Endothelial cell of umbilical vein (primary cell): ENCODE data around the gene C21orf58. TPM values are rescaled to one million over a fixed set of nuclear protein-coding genes. Genes with fewer than 3 reads are reported as not detected.

Source experiments
- BruUV-seq: library from RNA; stranded (reverse); fragments of 400-500 nt; replicated peaks from 2 replicates; lab custom pipeline; 2021; lab: Mats Ljungman, UMichigan
- CTCF ChIA-PET: fragments of 300-600, 350-600 bp; sonication (Branson Sonifier 250); formaldehyde crosslinking; loops from one replicate; lab custom pipeline; 2021; ENCODE audit warnings: antibody characterized with exemption, inconsistent platforms; lab: Charles Lee
- POLR2A ChIA-PET: fragments of 300-600, 350-600 bp; sonication (Branson Sonifier 250); formaldehyde crosslinking; loops from one replicate; lab custom pipeline; 2021; ENCODE audit warnings: antibody characterized with exemption, inconsistent platforms; lab: Charles Lee
- DNase-seq: peaks from one replicate; pipeline ENCODE4 v3.0.0-alpha.2; 2011; ENCODE audit warnings: low read depth, low spot score
- FAIRE-seq: peaks from 2 replicates; lab custom pipeline; 2011; peaks lifted over from hg19 to GRCh38; lab: Jason Lieb, UNC
- H2AFZ ChIP-seq: 2 replicates; pipeline ENCODE4 v1.6.0; 2012; ENCODE audit warnings: low read depth, low read length, control low read depth, inconsistent platforms
- H3K27ac ChIP-seq: 2 replicates; pipeline ENCODE4 v1.5.1; 2011; ENCODE audit warnings: low read depth, mild to moderate bottlenecking, control low read depth, low read length, moderate library complexity; ENCODE audit not compliant: insufficient read depth
- H3K27me3 ChIP-seq, 2 experiments: 2 replicates each; pipeline versions ENCODE4 v1.6.0 to v1.6.1; 2011; ENCODE audit warnings: low read length in 2 of 2, mixed read lengths in 1 of 2; ENCODE audit not compliant: control insufficient read depth in 2 of 2, insufficient read depth in 2 of 2
- H3K36me3 ChIP-seq, 2 experiments: 2 replicates in 1 of 2; 3 replicates in 1 of 2; pipeline ENCODE4 v1.5.1; 2011; ENCODE audit warnings: low read length in 2 of 2, mild to moderate bottlenecking in 1 of 2, moderate library complexity in 1 of 2; ENCODE audit not compliant: control insufficient read depth in 2 of 2, insufficient read depth in 2 of 2; ENCODE audit errors: extremely low read depth in 1 of 2
- H3K4me1 ChIP-seq: 3 replicates; pipeline ENCODE4 v1.5.1; 2011; ENCODE audit warnings: mild to moderate bottlenecking, low read length; ENCODE audit not compliant: control insufficient read depth, insufficient read depth; ENCODE audit errors: extremely low read depth
- H3K4me2 ChIP-seq: 2 replicates; pipeline ENCODE4 v1.6.1; 2011; ENCODE audit warnings: low read length, control low read depth, mixed read lengths; ENCODE audit not compliant: insufficient read depth
- H3K4me3 ChIP-seq, 3 experiments: fragments of 200-600 bp in 1 of 3; sonication (generic), shearing (Covaris generic) in 1 of 3; replicated peaks in 1 of 3; 2 replicates each; pipeline ENCODE4 v1.5.1; 2011 to 2016; ENCODE audit warnings: control low read depth in 3 of 3, low read length in 3 of 3, mild to moderate bottlenecking in 2 of 3, inconsistent platforms in 1 of 3, low read depth in 1 of 3, moderate library complexity in 1 of 3; ENCODE audit not compliant: insufficient read depth in 1 of 3
- H3K79me2 ChIP-seq: 2 replicates; pipeline ENCODE4 v1.6.0; 2012; ENCODE audit warnings: low read length, inconsistent platforms; ENCODE audit not compliant: control insufficient read depth, insufficient read depth
- H3K9ac ChIP-seq: replicated peaks from 2 replicates; pipeline ENCODE3; 2011; ENCODE audit warnings: low read length, control low read depth; ENCODE audit not compliant: insufficient read depth; ENCODE audit errors: extremely low read depth
- H3K9me1 ChIP-seq: replicated peaks from 3 replicates; pipeline ENCODE4 v1.6.0; 2011; ENCODE audit warnings: mild to moderate bottlenecking, low read length; ENCODE audit not compliant: control insufficient read depth, insufficient read depth; ENCODE audit errors: extremely low read depth
- H3K9me3 ChIP-seq: replicated peaks from 2 replicates; pipeline ENCODE4 v1.5.1; 2012; ENCODE audit warnings: low read length, inconsistent platforms; ENCODE audit not compliant: control insufficient read depth, insufficient read depth
- H4K20me1 ChIP-seq: replicated peaks from 2 replicates; pipeline ENCODE3; 2011; ENCODE audit warnings: mild to moderate bottlenecking, low read length; ENCODE audit not compliant: control insufficient read depth, insufficient read depth; ENCODE audit errors: extremely low read depth
- EZH2 ChIP-seq: IDR thresholded peaks from 2 replicates; pipeline ENCODE4 v1.6.1; 2012; ENCODE audit warnings: borderline replicate concordance, low read depth, mild to moderate bottlenecking, moderate library complexity, low read length, inconsistent platforms; ENCODE audit not compliant: severe bottlenecking
- FOS ChIP-seq: IDR thresholded peaks from 2 replicates; pipeline ENCODE4 v1.6.1; 2011; ENCODE audit warnings: mild to moderate bottlenecking, low read length, moderate library complexity, borderline replicate concordance; ENCODE audit not compliant: insufficient read depth
- GATA2 ChIP-seq: IDR thresholded peaks from 2 replicates; pipeline ENCODE4 v1.7.0; 2011; ENCODE audit warnings: low read depth, mild to moderate bottlenecking, moderate library complexity, mixed read lengths, low read length; ENCODE audit not compliant: insufficient read length, insufficient read depth
- JUN ChIP-seq: IDR thresholded peaks from 2 replicates; pipeline ENCODE4 v1.6.1; 2011; ENCODE audit warnings: borderline replicate concordance, low read depth; ENCODE audit not compliant: insufficient read length, insufficient read depth
- MYC ChIP-seq: IDR thresholded peaks from one replicate; pipeline ENCODE4 v1.6.1; 2011; ENCODE audit warnings: mild to moderate bottlenecking, low read depth, low read length
- POLR2A ChIP-seq: IDR thresholded peaks from 2 replicates; pipeline ENCODE4 v1.6.1; 2012; ENCODE audit warnings: low read depth, mild to moderate bottlenecking, control low read depth, low read length
- POLR2AphosphoS5 ChIP-seq: IDR thresholded peaks from 2 replicates; pipeline ENCODE4 v1.6.1; 2012; ENCODE audit warnings: low read depth, mild to moderate bottlenecking, control low read depth, low read length, moderate library complexity; ENCODE audit not compliant: insufficient read depth
- dilution Hi-C: fragments of 300-500 bp; cut with MboI; formaldehyde crosslinking; loops from one replicate; pipeline ENCODE4 v1.15.0; 2019; ENCODE audit warnings: low sequenced_read_pairs; ENCODE audit not compliant: extremely low pct_ligation_motif_present
- intact Hi-C: fragments of 100-400 bp; cut with micrococcal nuclease; formaldehyde crosslinking; loops from one replicate; pipeline ENCODE4 v1.10.0; 2022
- polyA plus RNA-seq, 4 experiments: library from polyadenylated mRNA; depleted of rRNA in 3 of 4; stranded (reverse) in 3 of 4; unstranded in 1 of 4; fragments of >200 nt; gene quantifications; 2 replicates each; pipeline versions ENCODE4 v1.2.1 to v1.2.3, GENCODE V29; 2011 to 2012; ENCODE audit warnings: missing spikeins in 1 of 4
- total RNA-seq: library from RNA; stranded (reverse); gene quantifications from 2 replicates; pipeline ENCODE4 v1.2.3, GENCODE V29; 2021
- TF ChIP-seq, protein P1 (sequence below): IDR thresholded peaks from 2 replicates; pipeline ENCODE4 v1.6.1; 2011; ENCODE audit not compliant: insufficient read depth, insufficient read length
- TF ChIP-seq, protein P2 (sequence below), 2 donors: IDR thresholded peaks; 1 replicate in 1 of 2; 2 replicates in 1 of 2; pipeline ENCODE4 v1.5.1; 2011; ENCODE audit warnings: low read length in 2 of 2, mild to moderate bottlenecking in 2 of 2, moderate library complexity in 2 of 2, control low read depth in 1 of 2, inconsistent platforms in 1 of 2, low read depth in 1 of 2; ENCODE audit not compliant: insufficient read depth in 1 of 2; ENCODE audit errors: extremely low read depth in 1 of 2

Gene C21orf58
- total and polyA plus RNA-seq, 2 donors (not counting 3 experiments of a cell fraction or from before 2014, with no cell fraction given), result 6.0 to 24.3 TPM

DNA sequence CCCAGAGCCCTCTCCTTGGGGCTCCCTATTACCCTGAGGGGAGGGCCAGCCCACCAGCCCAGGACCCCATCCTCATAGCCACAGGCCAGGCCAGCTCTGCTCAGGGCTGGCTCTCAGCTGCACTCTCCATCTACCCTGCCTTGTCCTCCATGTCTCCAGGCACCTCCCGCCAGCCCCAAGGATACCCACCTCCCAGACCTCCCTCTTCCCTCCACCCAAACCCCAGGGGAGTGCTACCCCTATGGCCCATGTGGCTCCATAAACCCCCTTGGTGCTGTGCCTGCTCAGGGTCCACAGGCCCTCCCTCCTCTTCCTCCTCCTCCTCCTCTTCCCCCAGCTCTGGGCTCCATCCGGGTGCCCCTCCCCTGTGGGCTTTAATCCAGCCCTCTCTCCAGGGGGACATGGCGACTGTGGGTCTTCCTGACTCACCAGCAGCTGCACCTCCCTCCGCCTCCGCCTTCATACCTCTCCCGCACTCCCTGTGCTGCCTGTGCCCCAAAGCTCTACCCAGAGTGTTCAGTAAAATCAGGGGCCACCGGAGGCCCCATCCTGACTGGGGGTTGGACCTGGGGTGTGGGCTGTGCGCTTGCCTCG lies 28.4 kb downstream of the C21orf58 start:
- H3K27me3 ChIP-seq, result no peaks in the 10 kb centered on the region
- H3K4me3 ChIP-seq, result no peak overlapping the region
- H3K9ac ChIP-seq, result no peak overlapping the region
- peaks cover 0 to 4% of the 10 kb centered on the region in 2 experiments for H3K36me3 ChIP-seq
- CTCF ChIA-PET, result no interaction called here
- DNase-seq (no peak), FAIRE-seq (no peak)
- no peak overlapping the region for H2AFZ ChIP-seq
- no peak overlapping the region for H3K4me2 ChIP-seq
- no peaks in the 10 kb centered on the region for H3K9me1 ChIP-seq
- TF ChIP-seq MYC (no peak), EZH2 (no peak), JUN (no peak), GATA2 (no peak), POLR2A (no peak), FOS (no peak), POLR2AphosphoS5 (no peak)
- TF ChIP-seq, protein P1, sequence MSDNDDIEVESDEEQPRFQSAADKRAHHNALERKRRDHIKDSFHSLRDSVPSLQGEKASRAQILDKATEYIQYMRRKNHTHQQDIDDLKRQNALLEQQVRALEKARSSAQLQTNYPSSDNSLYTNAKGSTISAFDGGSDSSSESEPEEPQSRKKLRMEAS, result no peak
- TF ChIP-seq, protein P2, sequence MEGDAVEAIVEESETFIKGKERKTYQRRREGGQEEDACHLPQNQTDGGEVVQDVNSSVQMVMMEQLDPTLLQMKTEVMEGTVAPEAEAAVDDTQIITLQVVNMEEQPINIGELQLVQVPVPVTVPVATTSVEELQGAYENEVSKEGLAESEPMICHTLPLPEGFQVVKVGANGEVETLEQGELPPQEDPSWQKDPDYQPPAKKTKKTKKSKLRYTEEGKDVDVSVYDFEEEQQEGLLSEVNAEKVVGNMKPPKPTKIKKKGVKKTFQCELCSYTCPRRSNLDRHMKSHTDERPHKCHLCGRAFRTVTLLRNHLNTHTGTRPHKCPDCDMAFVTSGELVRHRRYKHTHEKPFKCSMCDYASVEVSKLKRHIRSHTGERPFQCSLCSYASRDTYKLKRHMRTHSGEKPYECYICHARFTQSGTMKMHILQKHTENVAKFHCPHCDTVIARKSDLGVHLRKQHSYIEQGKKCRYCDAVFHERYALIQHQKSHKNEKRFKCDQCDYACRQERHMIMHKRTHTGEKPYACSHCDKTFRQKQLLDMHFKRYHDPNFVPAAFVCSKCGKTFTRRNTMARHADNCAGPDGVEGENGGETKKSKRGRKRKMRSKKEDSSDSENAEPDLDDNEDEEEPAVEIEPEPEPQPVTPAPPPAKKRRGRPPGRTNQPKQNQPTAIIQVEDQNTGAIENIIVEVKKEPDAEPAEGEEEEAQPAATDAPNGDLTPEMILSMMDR (IDR thresholded peaks at IDR 0.05; ENCODE audit: extremely low read depth in 1 of 2, insufficient read depth in 1 of 2, low read depth in 1 of 2, low read length in 2 of 2), result no peak
- H3K9me3 ChIP-seq, result no peaks in the 10 kb centered on the region
- no peak overlapping the region for H3K27ac ChIP-seq
- H3K79me2 ChIP-seq, result no peaks in the 10 kb centered on the region
- POLR2A ChIA-PET, result no interaction called here
- dilution Hi-C loops (no loop called here), intact Hi-C loops (no loop called here)
- H3K4me1 ChIP-seq, result peaks cover 9% of the 10 kb centered on the region
- no peaks in the 10 kb centered on the region for H4K20me1 ChIP-seq
- BruUV-seq, result no TSS peak
